AG20443 (cell line): ENCODE measurements around the gene RPL26.
"Not testable (repeated sequence)": the region's sequence is repeated elsewhere in the genome, so short reads cannot be mapped to it uniquely, and the experiment has no call there.

Experiments
- DNase-seq: peaks from one replicate; pipeline ENCODE4 v3.0.0; 2012; ENCODE audit warnings: low spot score, mixed read lengths

The RPL26 gene

DNA sequence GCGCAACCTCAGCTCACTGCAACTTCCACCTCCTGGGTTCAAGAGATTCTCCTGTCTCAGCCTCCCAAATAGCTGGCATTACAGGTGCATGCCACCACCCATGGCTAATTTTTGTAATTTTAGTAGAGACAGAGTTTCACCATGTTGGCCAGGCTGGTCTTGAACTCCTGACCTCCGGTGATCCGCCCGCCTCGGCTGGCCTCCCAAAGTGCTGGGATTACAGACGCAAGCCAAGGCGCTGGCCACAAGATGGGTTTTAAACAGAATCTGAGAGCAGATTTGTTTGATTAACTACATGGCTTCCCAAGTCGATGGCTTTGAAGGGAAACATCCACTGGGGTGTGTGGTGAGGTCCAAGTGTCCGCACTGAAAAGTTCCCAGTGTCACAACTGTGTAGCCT, 11.5 kb upstream of the RPL26 start:
- not testable (repeated sequence) for DNase-seq

DNA sequence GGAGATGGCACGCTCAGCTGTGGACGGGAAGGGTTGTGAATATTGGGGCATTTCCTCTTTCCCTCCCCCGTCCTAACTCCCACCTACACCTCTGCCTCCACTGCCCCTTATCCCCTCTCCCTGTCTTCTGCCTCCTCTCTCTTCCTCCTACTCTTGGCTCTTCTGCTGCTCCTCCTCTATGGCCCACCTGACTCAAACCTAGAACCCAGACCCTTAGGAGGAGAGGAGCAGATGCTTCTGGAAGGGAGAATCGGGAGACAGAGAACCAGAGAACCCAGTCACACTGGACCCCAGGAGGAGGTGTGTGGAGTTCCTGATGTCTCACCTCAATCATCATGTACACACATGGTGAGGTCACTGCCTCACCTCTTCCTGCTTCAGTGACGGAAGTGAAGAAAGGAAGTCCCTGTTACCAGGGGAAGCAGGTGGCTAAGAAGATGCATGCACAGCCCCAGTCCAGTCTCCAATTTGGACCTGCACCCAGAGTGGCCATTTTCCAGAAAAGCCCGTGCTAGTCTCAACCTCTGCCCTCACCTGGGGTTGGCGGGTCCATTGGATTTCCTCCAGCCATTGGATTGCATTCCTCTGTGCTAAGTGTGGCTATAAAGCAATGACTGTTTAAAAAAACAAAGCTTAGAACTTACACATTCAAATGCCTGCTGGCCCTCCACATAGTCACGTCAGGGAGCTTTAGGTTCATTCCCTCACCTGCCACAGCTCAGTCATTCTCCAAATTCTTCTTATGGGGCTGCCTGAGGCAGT, 10.7 kb upstream of the RPL26 start:
- no peak for DNase-seq

DNA sequence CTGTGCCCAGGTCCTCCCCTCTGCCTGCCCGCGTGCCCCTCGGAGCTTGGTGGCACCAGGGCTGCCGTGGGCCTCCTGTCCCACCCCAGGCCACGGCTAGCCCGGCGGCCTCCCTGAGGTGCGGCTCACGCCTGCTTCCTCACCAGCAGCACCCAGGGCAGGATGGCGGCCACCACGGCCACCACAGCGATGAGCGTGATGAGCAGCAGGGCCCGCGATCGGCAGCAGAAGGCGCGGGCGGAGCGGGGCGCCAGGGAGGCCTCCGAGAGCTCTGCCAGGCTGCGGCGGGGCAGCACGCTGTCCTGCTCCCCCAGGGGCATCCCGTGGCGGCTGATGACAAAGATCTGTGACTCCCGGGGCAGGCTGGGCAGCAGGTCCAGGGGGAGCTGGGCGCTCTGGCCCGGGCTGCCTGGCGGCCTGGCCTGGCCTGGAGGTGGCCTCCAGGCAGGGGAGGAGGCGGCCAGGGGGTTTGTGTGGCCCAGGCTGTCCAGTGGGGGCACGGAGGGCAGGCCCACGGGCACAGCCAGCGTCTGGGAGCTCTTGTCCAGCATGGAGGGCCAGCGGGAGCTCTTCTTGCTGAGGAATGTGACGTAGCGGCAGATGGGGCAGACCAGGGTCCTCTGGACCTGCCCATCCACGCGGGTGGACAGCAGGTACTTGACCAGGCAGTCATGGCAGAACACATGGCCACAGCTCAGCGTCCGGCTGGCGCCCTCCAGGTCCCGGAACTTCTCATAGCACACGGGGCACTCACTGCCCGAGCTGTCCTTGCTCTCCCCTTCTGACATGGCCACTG, 9.9 kb upstream of the RPL26 start:
- DNase-seq = no peak

DNA sequence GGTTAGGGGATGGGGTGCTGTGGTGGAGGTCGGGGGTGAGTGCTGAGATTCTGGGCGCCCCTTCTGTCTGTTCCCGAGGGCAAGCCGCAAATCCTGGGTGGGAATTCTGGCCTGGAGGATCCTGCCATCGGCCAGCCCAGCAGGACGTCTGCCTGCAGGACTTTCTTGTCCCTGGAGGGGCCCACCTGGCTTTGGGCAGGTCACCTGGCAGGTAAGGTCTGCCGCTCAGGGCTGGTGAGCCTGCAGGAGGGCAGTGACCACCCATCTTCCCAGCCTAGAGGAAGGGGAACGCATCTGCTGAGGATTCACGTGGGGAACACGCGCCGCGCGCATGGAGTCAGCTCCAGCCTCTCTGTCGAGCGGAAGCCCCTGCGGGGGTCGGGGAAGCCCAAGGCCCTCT, 9.3 kb upstream of the RPL26 start:
- DNase-seq = no peak

DNA sequence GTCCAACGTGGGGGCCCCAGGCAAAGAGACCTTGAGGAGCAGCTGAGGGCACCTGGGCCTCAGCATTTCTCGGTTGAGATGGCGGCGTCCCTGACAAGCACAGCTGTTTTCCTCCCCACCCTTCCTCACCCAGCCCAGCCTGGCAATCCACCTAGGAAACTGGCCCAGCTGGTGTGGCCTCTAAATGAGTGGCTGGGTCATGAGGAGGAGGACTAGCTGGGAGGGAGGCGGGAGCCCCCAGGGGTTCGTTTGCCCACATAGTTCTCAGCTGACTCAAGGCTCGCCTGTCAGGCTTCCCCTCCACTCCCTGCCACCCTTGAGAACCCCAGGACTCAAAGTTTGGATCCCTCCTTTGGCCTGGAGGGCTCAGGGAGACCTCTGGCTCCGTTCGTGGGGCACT, 8.7 kb upstream of the RPL26 start:
- peak; percentile 45 for DNase-seq

DNA sequence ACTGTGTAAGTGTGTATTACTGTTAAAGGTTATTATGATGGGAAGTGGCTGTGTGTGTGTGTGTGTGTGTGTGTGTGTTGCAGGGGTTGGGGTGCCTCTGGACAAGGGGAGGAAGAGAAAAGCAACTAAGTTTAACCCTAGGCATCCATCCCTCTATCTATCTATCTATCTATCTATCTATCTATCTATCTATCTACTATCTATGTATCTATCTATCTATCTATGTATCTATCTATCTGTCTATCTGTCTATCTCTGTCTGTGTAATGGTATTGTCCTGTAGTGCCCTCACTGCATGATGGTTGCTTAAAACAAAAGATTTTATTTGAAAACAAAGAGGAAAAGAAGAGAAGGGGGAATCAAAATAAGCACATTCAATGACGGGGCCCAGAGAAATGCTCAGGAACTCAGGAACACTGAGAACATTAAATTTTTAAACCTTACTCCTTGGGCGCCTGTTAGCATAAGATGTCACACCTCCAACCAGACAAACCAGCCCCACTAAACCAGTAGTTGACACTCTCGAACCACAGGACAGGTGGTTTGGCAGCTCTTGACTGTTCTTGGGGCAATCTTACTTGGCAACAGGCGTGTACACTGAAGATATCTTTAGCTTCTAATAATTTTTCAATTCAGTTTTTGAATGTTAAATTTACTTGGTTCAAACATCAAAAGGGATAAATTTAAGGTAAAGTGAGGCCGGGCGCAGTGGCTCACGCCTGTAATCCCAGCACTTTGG, 5.1 kb upstream of the RPL26 start:
- DNase-seq = no peak

DNA sequence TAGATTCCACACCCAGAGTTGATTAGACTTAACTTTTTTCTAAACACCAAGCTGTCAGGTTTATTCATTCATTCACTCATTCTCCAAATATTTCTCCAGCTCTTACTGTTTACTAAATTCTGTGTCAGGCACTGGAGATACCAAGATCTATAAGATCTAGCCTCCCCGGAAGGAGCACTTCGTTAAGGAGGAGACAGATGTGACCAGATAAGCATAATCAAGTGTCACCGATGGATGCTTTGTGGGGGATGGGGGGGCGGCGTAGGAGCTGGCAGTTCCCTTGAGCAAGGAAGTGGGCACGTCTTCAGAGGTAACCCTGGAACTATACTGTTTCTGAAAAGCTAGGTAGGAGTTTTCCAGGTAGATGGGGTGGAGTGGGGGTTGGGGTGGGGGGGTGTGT, 3.8 kb upstream of the RPL26 start:
- no peak for DNase-seq

DNA sequence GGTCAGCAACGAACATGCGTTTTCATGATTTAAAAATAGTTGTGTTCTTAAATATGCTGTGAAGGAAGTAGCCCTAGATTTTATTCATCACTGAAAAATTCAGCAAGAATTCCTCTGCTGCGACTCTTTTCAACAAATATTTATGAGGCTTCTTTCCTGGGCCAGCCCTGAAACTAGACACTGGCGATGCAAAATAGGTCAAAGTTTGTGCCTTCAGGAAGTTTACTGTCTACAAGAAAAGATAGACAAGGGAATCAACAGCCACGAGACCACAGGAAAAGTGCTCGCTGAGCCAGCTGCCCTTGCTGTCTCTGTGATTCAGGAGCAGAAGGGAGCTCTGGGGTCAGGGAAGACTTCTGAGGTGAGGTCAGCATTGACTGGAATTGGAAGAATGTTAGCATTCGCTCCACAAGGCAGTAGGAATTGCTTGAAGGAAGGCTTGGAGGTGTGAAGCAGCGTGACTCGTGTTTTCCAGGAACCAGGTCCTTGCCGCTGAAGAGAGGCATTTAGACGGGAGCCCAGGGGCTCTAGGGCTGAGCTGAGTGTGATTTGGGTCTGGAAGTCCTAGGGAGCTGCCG, 1.9 kb upstream of the RPL26 start:
- DNase-seq = peak; percentile 79

DNA sequence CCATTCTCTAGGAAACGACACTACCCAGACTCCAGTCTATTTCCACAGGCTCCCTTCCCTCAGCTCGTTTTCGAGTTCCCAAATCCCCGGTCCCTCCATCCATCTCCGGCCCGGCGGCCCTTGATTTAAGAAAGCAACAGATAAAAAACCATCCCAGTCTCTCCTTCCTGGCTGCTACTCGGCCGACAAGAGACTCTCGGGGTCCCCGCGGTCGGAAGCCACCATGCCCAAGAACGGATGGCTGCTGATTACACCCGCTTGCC, 182 bp downstream of the RPL26 start:
- DNase-seq = no peak

DNA sequence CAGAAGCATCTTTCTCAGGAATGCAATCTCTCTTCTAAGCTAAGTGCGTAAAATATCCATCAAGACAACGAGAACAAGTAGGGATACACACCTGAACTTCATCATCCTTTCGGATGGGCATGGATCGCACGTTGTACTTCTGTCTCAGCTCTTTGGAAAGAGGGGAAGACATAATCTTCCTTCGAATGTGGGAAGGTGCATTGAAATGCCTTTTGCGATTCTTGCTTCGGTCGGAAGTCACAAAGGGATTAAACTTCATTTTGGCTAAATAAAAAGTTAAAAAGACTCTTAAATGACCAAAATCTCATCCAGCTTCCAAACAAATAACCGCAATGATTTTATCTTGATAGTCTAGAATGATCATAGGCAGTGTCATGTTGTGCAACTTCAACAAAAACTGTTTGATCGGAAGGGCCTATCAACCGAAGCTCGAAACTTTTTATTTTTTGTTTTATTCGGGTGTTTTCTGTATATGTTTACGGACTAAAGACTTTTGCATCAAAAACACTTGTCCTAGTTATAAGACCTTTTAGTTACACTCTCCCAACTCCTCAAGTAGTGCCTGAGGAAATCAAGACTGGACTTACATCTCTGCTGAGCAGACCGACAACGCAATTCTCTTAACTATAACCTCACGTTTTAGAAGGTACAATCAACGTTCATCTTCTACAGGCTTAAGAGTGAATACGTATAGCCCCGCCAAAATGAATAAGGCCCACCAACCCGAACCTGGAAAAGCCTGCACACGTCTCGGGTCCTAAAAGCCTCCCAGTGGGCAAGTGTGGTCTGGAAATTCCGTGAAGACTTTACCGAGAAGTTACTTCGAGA, 727 bp downstream of the RPL26 start:
- DNase-seq = no peak

DNA sequence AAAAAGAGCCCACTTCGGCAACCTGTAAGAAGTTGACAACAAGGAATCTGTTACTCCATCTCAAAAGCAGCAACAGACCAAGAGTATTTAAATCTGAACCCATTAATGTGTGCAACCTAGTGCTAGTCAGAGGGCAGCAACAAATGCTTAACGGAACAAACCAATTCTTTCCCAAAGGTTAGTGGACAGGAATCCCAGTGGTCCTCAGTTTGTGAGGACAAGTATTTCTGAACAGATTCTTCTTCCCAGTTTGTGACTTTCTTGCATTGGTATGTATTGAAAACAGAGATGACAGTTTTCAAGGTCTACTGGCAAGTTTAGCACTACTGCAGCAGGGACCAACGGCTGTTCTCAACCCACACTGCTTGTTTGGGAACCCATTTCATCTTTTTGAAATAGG, 2.9 kb downstream of the RPL26 start:
- DNase-seq = no peak

DNA sequence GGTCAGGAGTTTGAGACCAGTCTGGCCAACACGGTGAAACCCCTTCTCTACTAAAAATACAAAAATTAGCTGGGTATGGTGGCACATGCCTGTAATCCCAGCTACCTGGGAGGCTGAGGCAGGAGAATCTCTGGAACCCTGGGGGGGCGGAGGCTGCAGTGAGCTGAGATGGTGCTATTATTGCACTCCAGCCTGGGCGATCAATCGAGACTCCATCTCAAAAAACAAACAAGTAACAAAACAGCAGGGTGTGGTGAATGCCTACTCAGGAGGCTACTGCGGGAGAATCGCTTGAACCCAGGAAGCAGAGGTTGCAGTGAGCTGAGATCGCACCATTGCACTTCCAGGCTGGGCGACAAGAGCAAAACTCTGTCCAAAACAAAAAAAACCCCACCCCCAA, 4.9 kb downstream of the RPL26 start:
- DNase-seq = not testable (repeated sequence)

DNA sequence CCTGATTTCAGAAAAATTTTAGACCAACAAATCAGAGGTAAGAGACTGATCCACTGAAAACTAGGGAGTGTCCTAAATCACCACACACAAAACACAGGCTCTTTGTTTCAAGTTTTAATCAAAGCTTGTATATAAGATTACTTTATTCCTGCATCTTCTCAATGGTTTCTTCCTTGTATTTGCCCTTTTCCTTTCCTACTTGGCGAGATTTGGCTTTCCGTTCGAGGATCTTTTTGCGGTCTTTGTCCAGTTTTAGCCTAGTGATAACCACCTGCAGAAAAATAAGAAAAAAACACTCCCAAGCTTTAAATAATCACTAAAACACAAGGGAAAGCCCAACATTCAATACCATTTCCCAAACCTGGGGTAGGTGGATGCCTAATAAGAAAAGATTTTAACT, 5.6 kb downstream of the RPL26 start:
- DNase-seq = no peak

DNA sequence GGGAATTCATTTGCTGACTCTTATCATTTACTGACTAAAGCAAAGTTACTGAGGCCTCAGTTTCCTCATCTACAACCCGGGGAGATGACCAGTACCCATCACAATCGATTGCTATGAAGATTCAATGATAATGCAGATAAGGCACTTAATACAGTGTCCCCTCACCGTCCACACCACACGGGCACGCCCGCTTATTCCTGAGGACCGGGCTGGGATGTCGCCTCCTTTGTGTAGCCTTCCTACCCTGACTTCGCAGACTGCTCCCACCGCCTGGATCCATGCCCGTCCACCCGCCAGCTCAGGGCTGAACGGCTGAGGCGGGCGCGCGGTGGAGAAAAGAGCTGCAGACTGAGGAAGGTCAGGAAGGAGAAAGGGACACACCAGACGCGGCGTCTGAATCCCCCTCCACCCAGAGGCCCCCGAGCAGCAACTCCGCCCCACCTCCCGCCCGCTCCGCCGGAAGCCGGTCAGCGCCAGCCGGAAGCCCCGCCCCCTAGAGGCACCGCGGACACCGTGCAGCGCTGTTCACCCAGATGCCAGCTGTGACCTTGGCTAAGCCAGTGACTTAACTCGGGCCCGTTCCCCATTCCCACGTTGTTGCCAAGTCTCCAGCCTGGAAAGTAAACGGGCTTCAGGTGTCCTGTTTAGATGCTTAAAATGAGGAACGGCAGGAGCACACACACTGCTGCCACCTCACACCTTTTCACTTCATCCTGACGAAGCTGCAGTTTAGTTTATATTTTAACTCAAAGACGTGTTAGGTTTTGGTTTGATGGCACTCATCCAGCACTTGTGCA, 6.5 kb downstream of the RPL26 start, which contains the start of gene KRABD2:
Gene KRABD2 (minus strand): TSS at position 434 of the 797 bp plus-strand sequence.
- peak; percentile 97 for DNase-seq

DNA sequence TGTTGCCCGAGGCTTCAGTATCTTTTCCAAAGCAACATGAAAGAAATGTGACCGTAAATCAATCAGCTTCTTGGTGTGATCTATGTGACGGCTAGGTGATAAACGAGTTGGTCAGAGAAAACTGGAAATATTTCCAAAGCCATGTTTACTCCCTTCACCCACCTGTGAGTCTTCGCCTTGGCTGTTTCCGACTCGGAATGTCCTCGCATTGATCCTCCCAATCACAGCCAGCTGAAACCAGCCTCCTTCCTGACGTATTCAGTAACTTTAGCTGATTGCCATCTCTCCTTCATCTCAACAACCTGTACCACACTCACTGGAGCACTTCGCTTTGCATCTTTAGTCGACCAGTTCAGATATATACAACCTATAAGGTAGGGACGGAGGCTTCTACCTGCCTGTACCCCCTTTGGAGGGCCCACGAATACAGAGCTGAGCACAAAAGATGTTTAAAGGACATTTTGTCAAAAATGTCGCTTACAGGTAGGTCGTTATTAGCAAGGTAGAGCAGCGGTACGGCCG, 7.2 kb downstream of the RPL26 start:
- DNase-seq = no peak

DNA sequence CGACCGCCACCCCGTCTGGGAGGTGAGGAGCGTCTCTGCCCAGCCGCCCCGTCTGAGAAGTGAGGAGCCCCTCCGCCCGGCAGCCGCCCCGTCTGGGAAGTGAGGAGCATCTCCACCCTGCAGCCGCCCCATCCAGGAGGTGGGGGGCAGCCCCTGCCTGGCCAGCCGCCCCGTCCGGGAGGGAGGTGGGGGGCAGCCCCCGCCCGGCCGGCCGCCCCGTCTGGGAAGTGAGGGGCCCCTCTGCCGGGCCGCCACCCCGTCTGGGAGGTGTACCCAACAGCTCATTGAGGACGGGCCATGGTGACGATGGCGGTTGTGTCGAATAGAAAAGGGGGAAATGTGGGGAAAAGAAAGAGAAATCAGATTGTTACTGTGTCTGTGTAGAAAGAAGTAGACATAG, 9.1 kb downstream of the RPL26 start:
- not testable (repeated sequence) for DNase-seq

DNA sequence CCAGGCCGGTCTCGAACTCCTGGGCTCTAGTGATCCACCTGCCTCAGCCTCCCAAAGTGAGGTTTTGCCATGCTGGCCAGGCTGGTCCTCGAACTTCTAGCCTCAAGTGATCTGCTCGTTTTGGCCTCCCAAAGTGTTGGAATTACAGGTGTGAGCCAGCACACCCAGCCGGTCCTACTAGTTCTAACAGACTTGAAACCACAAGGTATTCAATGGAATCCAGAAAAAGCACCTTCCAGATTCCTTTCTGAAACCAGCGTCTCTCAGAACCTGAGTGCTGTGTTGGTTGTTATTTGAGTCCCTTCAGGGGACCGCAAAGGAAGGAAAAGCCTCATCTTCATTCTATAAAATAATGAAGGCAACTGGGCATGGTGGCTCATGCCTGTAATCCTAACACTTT, 10.6 kb downstream of the RPL26 start:
- DNase-seq = no peak

DNA sequence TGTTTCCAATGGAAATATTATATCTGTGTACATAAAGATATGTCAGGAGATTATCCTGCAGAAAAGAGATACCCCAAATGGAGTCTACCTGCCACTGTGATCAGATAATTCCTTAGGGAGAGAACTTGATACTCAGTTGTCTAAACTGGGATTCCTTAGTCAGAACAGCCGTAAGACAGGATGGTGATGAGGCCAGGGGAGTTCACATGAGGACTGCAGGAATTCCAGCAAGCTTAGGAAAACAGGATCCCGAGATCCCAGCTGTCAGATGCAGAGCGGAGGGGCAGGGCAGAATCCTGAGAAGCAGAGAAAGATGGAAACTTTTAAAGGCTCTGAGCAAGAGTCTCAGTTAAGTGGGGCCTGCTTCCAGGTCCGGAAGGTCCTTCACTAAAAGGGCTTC, 11.2 kb downstream of the RPL26 start:
- DNase-seq = no peak

DNA sequence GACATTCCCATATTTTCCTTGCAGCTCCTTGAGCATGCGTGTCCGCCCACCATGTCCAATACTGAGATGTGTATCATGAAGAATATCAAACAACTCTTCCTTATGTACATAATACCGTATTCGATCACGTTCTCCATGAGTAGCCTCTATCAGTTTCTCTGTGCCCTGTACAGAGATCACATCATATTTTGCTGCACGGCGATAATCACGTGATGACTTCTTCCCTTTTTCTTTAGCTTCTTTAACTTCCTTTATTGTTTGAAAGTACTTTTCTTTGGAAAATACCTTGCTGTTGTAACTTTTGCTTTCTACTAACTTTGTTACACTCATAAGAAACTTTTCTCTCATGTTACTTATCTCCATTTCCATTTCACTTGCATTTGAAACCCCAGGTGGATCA, 13.0 kb downstream of the RPL26 start:
- no peak for DNase-seq

DNA sequence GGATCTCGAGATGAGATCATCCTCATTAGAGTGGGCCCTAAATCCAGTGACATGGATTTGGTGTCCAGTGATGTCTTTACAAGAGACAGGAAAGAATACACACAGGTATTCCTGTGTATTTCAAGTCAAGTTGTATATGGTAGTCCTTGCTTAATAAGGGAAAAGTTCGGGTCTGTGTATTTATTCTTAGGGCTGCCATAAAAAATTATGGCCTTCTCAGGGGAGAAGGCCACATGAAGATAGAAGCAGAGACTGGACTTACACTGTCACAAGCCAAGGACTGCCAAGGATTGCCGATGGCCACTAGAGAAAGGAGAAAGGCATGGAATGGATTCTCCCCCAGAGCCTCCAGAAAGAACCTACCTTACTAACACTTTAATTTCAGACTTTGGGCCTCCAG, 14.8 kb downstream of the RPL26 start:
- DNase-seq = no peak

DNA sequence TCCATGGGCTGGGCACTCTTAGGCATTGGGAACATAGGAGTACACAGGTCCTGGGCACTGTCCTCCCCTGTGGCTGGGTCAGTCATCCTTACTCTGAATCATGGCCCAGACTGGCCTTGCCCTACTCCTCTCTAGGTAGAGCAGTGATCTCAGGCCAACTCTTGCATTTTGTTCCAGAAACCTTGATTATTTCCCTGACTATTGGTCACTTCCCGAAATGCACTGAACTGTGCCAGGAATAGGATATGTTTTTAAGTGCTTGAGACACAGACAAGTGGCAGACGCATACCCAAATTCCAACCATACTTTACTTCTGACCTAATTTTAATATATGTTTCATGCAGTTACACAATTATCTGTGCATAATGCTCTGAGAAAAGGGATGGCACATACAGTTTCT, 16.8 kb downstream of the RPL26 start:
- peak; percentile 27 for DNase-seq
